H1 (cell line): ENCODE results near the gene IL16.
"Not testable (repeated sequence)": the region's sequence is repeated elsewhere in the genome, so short reads cannot be mapped to it uniquely, and the experiment has no call there.

Source experiments
- BRCA1 ChIP-seq: IDR thresholded peaks from 2 replicates; pipeline ENCODE4 v1.6.1; 2012; ENCODE audit warnings: low read depth, low read length, improper control_type of control experiment
- CTCF ChIP-seq, 3 experiments: IDR thresholded peaks; 1 replicate in 2 of 3; 2 replicates in 1 of 3; pipeline versions ENCODE4 v1.5.1 to v1.6.1; 2011; ENCODE audit warnings: low read length in 3 of 3, mild to moderate bottlenecking in 3 of 3, inconsistent platforms in 2 of 3, low read depth in 1 of 3, moderate library complexity in 1 of 3; ENCODE audit not compliant: insufficient read depth in 1 of 3; ENCODE audit errors: control extremely low read depth in 1 of 3
- JUN ChIP-seq: IDR thresholded peaks from 2 replicates; pipeline ENCODE4 v1.6.1; 2011; ENCODE audit warnings: low read depth, mild to moderate bottlenecking, improper control_type of control experiment, low read length
- TAF1 ChIP-seq: IDR thresholded peaks from 2 replicates; pipeline ENCODE4 v1.6.1; 2011; ENCODE audit warnings: mild to moderate bottlenecking, low read depth, low read length

DNA sequence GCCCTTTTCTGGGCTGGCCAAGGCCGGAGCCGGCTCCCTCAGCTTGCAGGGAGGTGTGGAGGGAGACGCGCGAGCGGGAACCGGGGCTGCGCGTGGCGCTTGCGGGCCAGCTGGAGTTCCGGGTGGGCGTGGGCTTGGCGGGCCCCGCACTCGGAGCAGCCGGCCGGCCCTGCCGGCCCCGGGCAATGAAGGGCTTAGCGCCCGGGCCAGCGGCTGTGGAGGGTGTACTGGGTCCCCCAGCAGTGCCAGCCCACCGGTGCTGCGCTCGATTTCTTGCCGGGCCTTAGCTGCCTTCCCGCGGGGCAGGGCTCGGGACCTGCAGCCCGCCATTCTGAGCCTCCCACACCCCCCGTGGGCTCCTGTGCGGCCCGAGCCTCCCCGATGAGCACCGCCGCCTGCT is 38.1 kb upstream of the IL16 start:
- not testable (repeated sequence) for TF ChIP-seq TAF1; BRCA1; JUN; CTCF (IDR thresholded peaks at IDR 0.05; ENCODE audit: control extremely low read depth in 1 of 3, insufficient read depth in 1 of 3, low read depth in 1 of 3, low read length in 3 of 3)
